A549 (cell line): ENCODE results near the gene HNRNPLL. TPM values are rescaled to one million over a fixed set of nuclear protein-coding genes. Genes with fewer than 3 reads are reported as not detected.

Experiments
- ATAC-seq, 2 experiments: fragments of 200-7000 bp in 1 of 2; fragments of >200 bp in 1 of 2; cut with Nextera tagmentation in 1 of 2; cut with Tn5 transposase in 1 of 2; 3 replicates each; pipeline versions ENCODE4 v1.8.0 to v1.9.1; 2018 to 2020; ENCODE audit warnings: mild to moderate bottlenecking in 1 of 2, moderate library complexity in 1 of 2
- CTCF ChIA-PET: fragments of 300-600 bp; sonication (Branson Sonifier 250); formaldehyde crosslinking; extraction: SDS; loops from one replicate; lab custom pipeline; 2021; ENCODE audit warnings: antibody characterized with exemption, inconsistent platforms; lab: Yijun Ruan, JAX
- POLR2A ChIA-PET: fragments of 350-600 bp; formaldehyde crosslinking; extraction: SDS; loops from one replicate; lab custom pipeline; 2021; ENCODE audit warnings: antibody characterized with exemption, inconsistent platforms; lab: Yijun Ruan, JAX
- DNase-seq, 2 experiments: peaks; one replicate each; pipeline versions ENCODE4 v3.0.0 to v3.0.0-alpha.2; 2011 to 2016; ENCODE audit warnings: low read depth in 1 of 2, low spot score in 1 of 2
- FAIRE-seq: peaks from 2 replicates; lab custom pipeline; 2011; peaks lifted over from hg19 to GRCh38; lab: Jason Lieb, UNC
- H3K27ac ChIP-seq, 2 experiments: fragments of >200 bp; sonication (Bioruptor Twin); formaldehyde crosslinking; 3 replicates each; pipeline ENCODE4 v1.5.1; 2016 to 2017
- H3K4me1 ChIP-seq: fragments of >200 bp; sonication (Bioruptor Twin); formaldehyde crosslinking; 3 replicates; pipeline ENCODE4 v1.6.1; 2016
- H3K4me2 ChIP-seq: fragments of >200 bp; sonication (Bioruptor Twin); formaldehyde crosslinking; 3 replicates; pipeline ENCODE4 v1.6.1; 2016
- H3K4me3 ChIP-seq: fragments of >200 bp; sonication (Bioruptor Twin); formaldehyde crosslinking; 3 replicates; pipeline ENCODE4 v1.5.1; 2016
- H3K9me3 ChIP-seq: fragments of >200 bp; sonication (Bioruptor Twin); formaldehyde crosslinking; 3 replicates; pipeline ENCODE4 v1.6.1; 2016
- ATOH8 ChIP-seq: fragments of 250-450 bp; sonication (Bioruptor Pico); IDR thresholded peaks from 2 replicates; pipeline ENCODE4 v1.5.0; 2020; ENCODE audit warnings: low read depth, mild to moderate bottlenecking, moderate library complexity
- BCL3 ChIP-seq: fragments of >200 bp; sonication (Bioruptor Twin); formaldehyde crosslinking; IDR thresholded peaks from 3 replicates; pipeline ENCODE4 v1.6.1; 2016
- CBX2 ChIP-seq: fragments of 200-600 bp; sonication (generic); IDR thresholded peaks from 2 replicates; pipeline ENCODE4 v1.6.1; 2016; ENCODE audit warnings: low read depth, mild to moderate bottlenecking, borderline replicate concordance
- EHF ChIP-seq: fragments of 250-450 bp; sonication (Bioruptor Pico); IDR thresholded peaks from 2 replicates; pipeline ENCODE4 v1.5.0; 2020; ENCODE audit warnings: mild to moderate bottlenecking
- FOSB ChIP-seq: fragments of 250-450 bp; sonication (Bioruptor Pico); IDR thresholded peaks from 2 replicates; pipeline ENCODE4 v1.5.0; 2020; ENCODE audit warnings: mild to moderate bottlenecking, moderate library complexity
- HDAC2 ChIP-seq: fragments of 200-600 bp; sonication (generic); IDR thresholded peaks from 2 replicates; pipeline ENCODE4 v1.6.1; 2016
- HES2 ChIP-seq: fragments of >200 bp; sonication (Bioruptor Twin); formaldehyde crosslinking; IDR thresholded peaks from 2 replicates; pipeline ENCODE4 v1.6.1; 2016
- HMGXB4 ChIP-seq: fragments of 250-450 bp; sonication (Bioruptor Pico); IDR thresholded peaks from 2 replicates; pipeline ENCODE4 v1.5.0; 2021; ENCODE audit warnings: mild to moderate bottlenecking, moderate library complexity, borderline replicate concordance
- MAZ ChIP-seq: fragments of 150-350 bp; IDR thresholded peaks from 2 replicates; pipeline ENCODE4 v1.6.1; 2014; ENCODE audit warnings: antibody characterized with exemption, low read depth, low read length, borderline replicate concordance
- MYC ChIP-seq: IDR thresholded peaks from 2 replicates; pipeline ENCODE4 v1.6.1; 2012; ENCODE audit warnings: mild to moderate bottlenecking, inconsistent platforms, low read length, improper control_type of control experiment, borderline replicate concordance
- NPAS2 ChIP-seq: fragments of 250-450 bp; sonication (Bioruptor Pico); IDR thresholded peaks from 2 replicates; pipeline ENCODE4 v1.8.0; 2022; ENCODE audit warnings: mild to moderate bottlenecking, moderate library complexity, borderline replicate concordance
- REST ChIP-seq: fragments of 200-600 bp; sonication (generic); IDR thresholded peaks from 2 replicates; pipeline ENCODE4 v1.6.1; 2016; ENCODE audit warnings: antibody characterized with exemption, mild to moderate bottlenecking, moderate library complexity
- RFX5 ChIP-seq: fragments of 450-650 bp; IDR thresholded peaks from 2 replicates; pipeline ENCODE4 v1.7.1; 2014; ENCODE audit warnings: antibody characterized with exemption, mild to moderate bottlenecking, moderate library complexity
- SMC3 ChIP-seq: fragments of >200 bp; sonication (Bioruptor Twin); formaldehyde crosslinking; IDR thresholded peaks from 3 replicates; pipeline ENCODE4 v1.6.1; 2018; ENCODE audit warnings: inconsistent platforms
- ZNF302 ChIP-seq: fragments of 250-450 bp; sonication (Bioruptor Pico); IDR thresholded peaks from 2 replicates; pipeline ENCODE4 v1.9.0; 2021; ENCODE audit warnings: inconsistent platforms, mild to moderate bottlenecking, moderate library complexity
- ZSCAN20 ChIP-seq: fragments of 250-450 bp; sonication (Bioruptor Pico); IDR thresholded peaks from 2 replicates; pipeline ENCODE4 v1.8.0; 2022; ENCODE audit warnings: mild to moderate bottlenecking, moderate library complexity
- WGBS: methylation state at CpG from one replicate; pipeline ENCODE4 v1.1.6; 2017; ENCODE audit errors: missing lambda C conversion rate; 5-methylcytosine and 5-hydroxymethylcytosine counted together
- polyA plus RNA-seq, 4 experiments: library from polyadenylated mRNA; depleted of rRNA in 3 of 4; stranded (reverse); fragments of >200 nt; fragmentation: RNase III in 1 of 4; extraction: RNeasy Plus Mini Kit Qiagen cat#74134 plus additional on column Dnase treatment in 1 of 4; gene quantifications; 2 replicates in 3 of 4; 3 replicates in 1 of 4; pipeline ENCODE4 v1.2.3, GENCODE V29; 2011 to 2017

Gene HNRNPLL
- polyA plus RNA-seq, 2 of the 4 experiments (the other 2 are of a cell fraction): 39.0 to 73.8 TPM

GRCh38 chr2:38583994-38584393 is 18.7 kb downstream of the HNRNPLL start:
- Histone ChIP-seq H3K4me2 (no peak overlapping the region), H3K4me3 (no peak overlapping the region), H3K27ac (no peak overlapping the region), H3K4me1 (peaks cover 3% of the 10 kb centered on the region; the same call in 2 of the 3 replicates), H3K9me3 (no peaks in the 10 kb centered on the region)
- no peak for FAIRE-seq
- DNase-seq: no peak
- 88% methylated on average over 5 of the region's 5 CpGs for WGBS
- CTCF ChIA-PET: interaction anchor here (0.9 to 21.2 kb wide), 6 partner anchors 16 to 269 kb away, joined by 3 to 423 read pairs (median 18); partner anchors contain the start of gene HNRNPLL
- POLR2A ChIA-PET: interaction anchor here (5.2 kb wide), 1 partner anchor 167 kb away, joined by 57 read pairs; the partner anchor contains the start of gene SRSF7
- ATAC-seq: no peak
- TF ChIP-seq HDAC2 (no peak), MYC (no peak), HMGXB4 (CRISPR knock-in tag) (no peak), CBX2 (no peak), SMC3 (no peak), EHF (CRISPR knock-in tag) (no peak), ZSCAN20 (CRISPR knock-in tag) (no peak), HES2 (no peak), REST (no peak), NPAS2 (CRISPR knock-in tag) (no peak)

- no peak overlapping the region for H3K27ac ChIP-seq
- ChIA-PET POLR2A (interaction anchor here (5.2 kb wide), 1 partner anchor 167 kb away, joined by 57 read pairs; the partner anchor contains the start of gene SRSF7), CTCF (interaction anchor here (0.9 to 21.2 kb wide), 7 partner anchors 17 to 268 kb away, joined by 3 to 423 read pairs (median 7); partner anchors contain the start of gene HNRNPLL)
- DNase-seq (no peak), ATAC-seq (no peak), FAIRE-seq (peak; percentile 61)
- no peaks in the 10 kb centered on the region for H3K9me3 ChIP-seq
- WGBS: 82% methylated on average over 3 of the region's 3 CpGs
- H3K4me1 ChIP-seq: peaks cover 3% of the 10 kb centered on the region; the same call in 1 of the 3 replicates
- H3K4me2 ChIP-seq: no peak overlapping the region
- no peak for TF ChIP-seq FOSB
- TF ChIP-seq RFX5: no peak
- no peak for TF ChIP-seq HMGXB4 (CRISPR knock-in tag)
- no peak for TF ChIP-seq BCL3
- no peak for TF ChIP-seq MAZ
- TF ChIP-seq ZNF302: no peak
- TF ChIP-seq ATOH8 (CRISPR knock-in tag): no peak
- no peak overlapping the region for H3K4me3 ChIP-seq
Observed at GRCh38 chr2:38583524-38583923, 19.2 kb downstream of the HNRNPLL start.
